Endothelial cell of hepatic sinusoid (primary cell): ENCODE results near the gene LAMC3.

ENCODE experiments used
- in situ Hi-C: cut with HindIII; loops from 2 replicates; pipeline ENCODE4 v1.10.0; 2017; ENCODE audit warnings: low sequenced_read_pairs

The LAMC3 gene

DNA sequence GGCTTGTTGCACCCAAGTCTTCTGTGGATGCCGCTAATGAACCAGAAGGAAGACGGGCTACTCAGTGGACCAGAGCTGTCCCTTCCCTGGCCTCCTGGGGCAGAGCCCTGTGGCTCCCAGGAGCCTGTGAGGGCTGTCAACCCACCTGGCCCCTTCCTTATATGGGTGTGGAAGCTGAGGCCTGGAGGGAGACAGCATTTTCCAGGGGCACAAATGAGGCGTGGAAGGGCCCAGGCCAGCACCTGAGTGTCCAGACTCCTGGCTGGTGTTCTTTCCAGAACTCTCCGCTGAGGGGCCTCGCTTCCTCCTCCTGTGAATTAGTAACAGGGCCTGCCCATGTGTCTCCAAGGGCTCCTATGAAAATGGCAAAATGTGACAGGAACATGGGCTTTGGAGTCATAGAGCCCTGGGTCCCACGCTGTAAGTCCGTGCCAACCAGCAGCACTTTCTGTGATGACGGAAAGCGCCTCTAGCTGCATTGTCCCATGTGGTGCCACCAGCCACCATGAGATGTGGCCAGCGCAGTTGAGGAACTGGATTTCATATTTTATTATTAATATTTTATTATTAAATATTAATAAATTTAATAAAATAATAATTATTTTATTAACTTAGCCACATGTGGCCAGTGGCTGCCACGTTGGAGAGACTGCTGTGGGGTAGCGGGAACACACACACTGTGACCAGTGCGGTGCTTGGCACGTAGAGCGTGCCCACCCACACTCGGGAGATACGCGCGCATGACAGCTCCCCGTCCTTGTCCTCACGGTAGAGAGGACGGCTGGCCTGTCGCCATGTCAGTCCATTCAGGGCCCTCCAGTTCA, 18.3 kb downstream of the LAMC3 start:
- in situ Hi-C loops = no loop called here

- in situ Hi-C loops = no loop called here
Observed at GRCh38 chr9:131027872-131028179, 18.9 kb downstream of the LAMC3 start.

GRCh38 chr9:131028221-131028884, 19.4 kb downstream of the LAMC3 start:
- in situ Hi-C loops = no loop called here

GRCh38 chr9:131028931-131029573, 20.1 kb downstream of the LAMC3 start:
- in situ Hi-C loops = no loop called here

GRCh38 chr9:131029574-131029952, 20.6 kb downstream of the LAMC3 start:
- in situ Hi-C loops = no loop called here

DNA sequence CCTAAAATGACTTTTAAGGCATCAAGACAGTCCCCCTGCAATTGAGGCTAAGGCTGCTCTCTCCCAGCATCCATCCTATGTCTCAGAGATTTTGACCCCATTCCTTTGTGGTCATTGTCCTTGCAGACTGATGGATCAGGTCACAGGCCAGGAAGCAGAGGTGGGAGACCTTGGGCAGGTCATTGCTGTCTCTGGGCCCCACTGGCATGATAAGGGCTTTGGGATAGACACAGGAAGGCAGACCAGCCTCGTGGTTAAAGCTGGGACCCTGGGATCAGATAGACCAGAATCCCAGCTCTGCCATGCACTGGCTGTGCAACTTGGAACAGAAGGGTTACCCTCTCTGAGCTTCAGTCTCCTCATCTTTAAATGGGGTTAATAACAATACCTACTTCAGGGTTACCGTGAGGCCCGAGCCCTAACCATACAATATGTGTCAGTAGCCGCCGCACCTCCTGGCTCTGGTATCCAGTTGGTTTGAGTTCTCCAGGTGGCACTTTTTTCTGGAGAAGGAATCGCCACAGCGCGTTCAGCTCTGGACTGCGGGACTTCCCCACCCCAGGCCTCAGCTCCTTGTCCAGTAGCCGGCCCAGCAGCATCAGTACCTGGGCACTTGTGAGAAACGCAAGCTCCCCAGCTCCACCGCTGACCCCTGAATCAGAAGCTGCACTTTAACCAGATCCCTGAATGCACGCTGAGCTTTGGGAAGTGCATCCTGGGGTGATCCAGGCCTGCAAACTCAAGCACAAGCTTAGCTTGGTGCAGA, 21.4 kb downstream of the LAMC3 start:
- in situ Hi-C loops = loop anchor here (10.0 kb wide), 1 partner anchor 64 kb away; the partner anchor contains the start of gene AIF1L

DNA sequence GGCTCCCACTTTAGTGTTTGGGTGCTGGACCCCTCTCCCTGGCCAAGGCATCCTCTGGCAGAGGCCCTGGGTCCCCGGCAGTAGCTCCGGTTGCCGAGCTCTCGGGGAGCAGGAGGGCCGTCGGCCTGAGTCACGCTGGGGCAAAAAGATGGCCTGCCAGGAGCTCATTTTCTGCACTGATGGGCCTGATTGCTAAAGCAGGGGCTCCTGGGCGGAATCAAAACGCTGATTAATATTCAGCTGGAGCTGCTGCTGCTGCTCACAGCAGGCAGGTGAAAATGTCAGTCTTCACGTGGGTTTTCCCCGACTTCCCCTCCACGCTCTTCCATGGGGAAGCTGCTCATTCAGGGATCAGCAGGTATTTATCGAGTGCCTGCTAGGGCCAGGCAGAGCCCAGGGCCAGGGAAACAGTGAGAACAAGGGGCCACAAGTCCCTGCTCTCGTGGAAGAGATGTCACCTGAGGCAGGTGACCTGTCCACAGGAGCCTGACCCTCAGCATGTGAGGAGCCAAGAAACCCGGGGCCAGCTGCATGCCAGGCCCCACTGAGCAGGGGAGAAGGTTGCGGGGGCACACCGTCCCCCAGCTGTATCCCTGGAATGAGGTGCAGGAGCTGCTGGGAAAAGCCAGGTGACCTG, 22.1 kb downstream of the LAMC3 start:
- in situ Hi-C loops = loop anchor here (10.0 kb wide), 1 partner anchor 64 kb away; the partner anchor contains the start of gene AIF1L

DNA sequence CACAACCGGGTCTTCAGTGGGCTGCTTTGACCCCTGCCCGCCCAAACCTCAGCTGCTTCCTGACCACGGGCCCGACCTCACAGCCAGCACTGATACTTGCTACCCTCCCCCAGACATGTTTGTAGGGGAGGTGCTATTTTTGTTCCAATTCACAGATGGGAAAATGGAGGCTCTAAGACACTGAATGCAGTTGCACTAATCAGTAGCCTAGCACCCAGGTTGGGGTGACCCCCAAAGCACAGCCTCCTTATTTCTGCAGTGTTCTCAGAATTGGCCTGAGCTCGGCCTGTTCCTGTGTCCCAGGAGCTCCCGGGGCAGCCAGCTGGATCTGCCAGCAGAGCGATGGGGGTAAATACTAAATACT, 22.6 kb downstream of the LAMC3 start:
- in situ Hi-C loops = loop anchor here (10.0 kb wide), 1 partner anchor 63 kb away; the partner anchor contains the start of gene AIF1L

GRCh38 chr9:131032384-131032783, 23.4 kb downstream of the LAMC3 start:
- in situ Hi-C loops = loop anchor here (10.0 kb wide), 1 partner anchor 62 kb away; the partner anchor contains the start of gene AIF1L

- in situ Hi-C loops = loop anchor here (10.0 kb wide), 1 partner anchor 61 kb away; the partner anchor contains the start of gene AIF1L
Observed at GRCh38 chr9:131033269-131034224, 24.6 kb downstream of the LAMC3 start.

GRCh38 chr9:131034268-131034667, 25.3 kb downstream of the LAMC3 start:
- in situ Hi-C loops = loop anchor here (10.0 kb wide), 1 partner anchor 61 kb away; the partner anchor contains the start of gene AIF1L

- in situ Hi-C loops = loop anchor here (5.0 to 10.0 kb wide), 2 partner anchors 60 to 67 kb away; partner anchors contain the start of gene AIF1L
Observed at GRCh38 chr9:131034749-131035148, 25.8 kb downstream of the LAMC3 start.

GRCh38 chr9:131035548-131035947, 26.6 kb downstream of the LAMC3 start:
- in situ Hi-C loops = loop anchor here (5.0 to 10.0 kb wide), 2 partner anchors 59 to 68 kb away; partner anchors contain the start of gene AIF1L

DNA sequence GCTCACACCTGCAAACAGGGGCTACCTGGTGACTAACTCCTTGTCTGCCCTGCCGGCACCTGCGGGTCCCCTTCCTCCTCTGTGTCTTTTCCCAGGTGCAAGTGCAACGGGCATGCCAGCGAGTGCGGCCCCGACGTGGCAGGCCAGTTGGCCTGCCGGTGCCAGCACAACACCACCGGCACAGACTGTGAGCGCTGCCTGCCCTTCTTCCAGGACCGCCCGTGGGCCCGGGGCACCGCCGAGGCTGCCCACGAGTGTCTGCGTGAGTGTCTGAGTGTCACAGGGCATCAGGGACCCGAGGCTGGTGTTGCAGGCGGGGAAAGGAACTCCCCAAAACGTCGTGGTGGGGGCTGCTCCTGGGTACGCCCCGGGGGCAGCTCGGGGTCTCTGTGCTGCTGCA, 27.1 kb downstream of the LAMC3 start:
- in situ Hi-C loops = loop anchor here (5.0 to 10.0 kb wide), 2 partner anchors 59 to 69 kb away; partner anchors contain the start of gene AIF1L

DNA sequence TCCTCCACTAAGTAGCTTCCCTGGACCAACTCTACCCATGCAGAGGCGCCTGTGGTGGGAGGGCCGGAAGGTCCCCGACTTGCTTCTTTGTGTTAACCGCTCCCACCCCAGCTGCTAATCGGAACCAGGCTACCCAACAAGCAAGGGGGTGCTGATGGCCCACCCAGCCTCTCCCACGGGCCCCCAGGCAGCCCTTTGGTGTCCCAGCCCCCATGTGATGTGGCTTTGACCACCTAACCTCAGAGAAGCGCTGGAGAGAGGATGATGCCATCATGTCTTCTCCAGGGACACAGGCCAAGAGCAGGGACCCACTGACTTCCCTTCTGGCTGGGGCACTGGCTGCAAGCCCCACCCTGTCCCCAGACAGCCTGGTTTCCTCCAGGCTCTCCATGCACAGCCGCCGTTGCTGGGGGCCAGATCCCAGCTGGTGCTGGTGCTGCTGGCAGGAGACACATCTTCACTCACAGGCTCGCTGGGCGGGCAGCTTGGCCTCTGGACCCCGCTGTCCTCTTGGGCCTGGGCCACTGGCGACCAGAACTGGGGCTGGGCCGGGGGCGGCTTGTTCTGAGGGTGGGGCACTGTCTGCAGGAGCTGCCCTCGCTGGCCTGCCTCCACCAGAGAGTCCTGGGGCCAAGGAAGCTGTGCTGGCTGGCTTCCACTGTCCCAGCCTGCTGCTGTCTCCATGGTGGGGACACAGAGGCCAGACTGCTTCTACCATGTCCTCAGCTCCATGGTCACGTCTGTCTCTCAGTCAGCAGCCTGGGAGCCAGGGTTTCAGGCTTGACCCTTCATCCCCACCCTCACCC, 27.8 kb downstream of the LAMC3 start:
- in situ Hi-C loops = loop anchor here (5.0 to 10.0 kb wide), 2 partner anchors 58 to 69 kb away; partner anchors contain the start of gene AIF1L

GRCh38 chr9:131037335-131038255, 28.6 kb downstream of the LAMC3 start:
- in situ Hi-C loops = loop anchor here (5.0 to 10.0 kb wide), 2 partner anchors 57 to 70 kb away; partner anchors contain the start of gene AIF1L
